Osteoblast (primary cell): Measurements from ENCODE around the gene HIRIP3. TPM values are rescaled to one million over a fixed set of nuclear protein-coding genes. Genes with fewer than 3 reads are reported as not detected.
A peak's percentile ranks its signal among the peaks of the same experiment; 100 is the strongest.

Source experiments
- DNase-seq: peaks from one replicate; pipeline ENCODE4 v3.0.0; 2011; ENCODE audit warnings: low spot score, mixed read lengths; ENCODE audit not compliant: insufficient read length; ENCODE audit errors: missing footprints
- H2AFZ ChIP-seq: 2 replicates; pipeline ENCODE4 v1.6.0; 2011; ENCODE audit warnings: mild to moderate bottlenecking, low read length
- H3K27ac ChIP-seq: 2 replicates; pipeline ENCODE4 v1.5.1; 2011; ENCODE audit warnings: mild to moderate bottlenecking, low read depth, low read length, moderate library complexity
- H3K27me3 ChIP-seq: 2 replicates; pipeline ENCODE4 v1.6.0; 2012; ENCODE audit warnings: mild to moderate bottlenecking, control low read depth, inconsistent platforms, low read length, moderate library complexity; ENCODE audit not compliant: insufficient read depth
- H3K36me3 ChIP-seq: 2 replicates; pipeline ENCODE4 v1.5.1; 2011; ENCODE audit warnings: mild to moderate bottlenecking, low read length, control low read depth, moderate library complexity; ENCODE audit not compliant: insufficient read depth
- H3K4me1 ChIP-seq: 2 replicates; pipeline ENCODE4 v1.5.1; 2011; ENCODE audit warnings: mild to moderate bottlenecking, low read length, control low read depth, moderate library complexity; ENCODE audit not compliant: insufficient read depth
- H3K4me2 ChIP-seq: 2 replicates; pipeline ENCODE4 v1.6.0; 2011; ENCODE audit warnings: mild to moderate bottlenecking, low read length; ENCODE audit not compliant: insufficient read depth
- H3K4me3 ChIP-seq: fragments of 200-600 bp; sonication (generic); 3 replicates; pipeline ENCODE4 v1.5.1; 2012; ENCODE audit warnings: mild to moderate bottlenecking, low read length, inconsistent platforms; ENCODE audit not compliant: insufficient read depth
- H3K79me2 ChIP-seq: 2 replicates; pipeline ENCODE4 v1.6.0; 2012; ENCODE audit warnings: mild to moderate bottlenecking, low read length, control low read depth, inconsistent platforms; ENCODE audit not compliant: insufficient read depth
- H3K9me3 ChIP-seq: 2 replicates; pipeline ENCODE4 v1.5.1; 2011; ENCODE audit warnings: low read depth, low read length, control low read depth
- H4K20me1 ChIP-seq: 2 replicates; pipeline ENCODE4 v1.6.0; 2012; ENCODE audit warnings: mild to moderate bottlenecking, low read length, control low read depth; ENCODE audit not compliant: insufficient read depth
- total RNA-seq: library from RNA; depleted of rRNA; stranded (reverse); fragments of >200 nt; gene quantifications from 2 replicates; pipeline ENCODE4 v1.2.3, GENCODE V29; 2012
- TF ChIP-seq, protein P1 (sequence below): IDR thresholded peaks from 2 replicates; pipeline ENCODE4 v1.5.1; 2011; ENCODE audit warnings: mild to moderate bottlenecking, low read depth, low read length, moderate library complexity; ENCODE audit errors: extremely low read depth

Gene HIRIP3
- total RNA-seq, 1 donor = 5.8 TPM

DNA sequence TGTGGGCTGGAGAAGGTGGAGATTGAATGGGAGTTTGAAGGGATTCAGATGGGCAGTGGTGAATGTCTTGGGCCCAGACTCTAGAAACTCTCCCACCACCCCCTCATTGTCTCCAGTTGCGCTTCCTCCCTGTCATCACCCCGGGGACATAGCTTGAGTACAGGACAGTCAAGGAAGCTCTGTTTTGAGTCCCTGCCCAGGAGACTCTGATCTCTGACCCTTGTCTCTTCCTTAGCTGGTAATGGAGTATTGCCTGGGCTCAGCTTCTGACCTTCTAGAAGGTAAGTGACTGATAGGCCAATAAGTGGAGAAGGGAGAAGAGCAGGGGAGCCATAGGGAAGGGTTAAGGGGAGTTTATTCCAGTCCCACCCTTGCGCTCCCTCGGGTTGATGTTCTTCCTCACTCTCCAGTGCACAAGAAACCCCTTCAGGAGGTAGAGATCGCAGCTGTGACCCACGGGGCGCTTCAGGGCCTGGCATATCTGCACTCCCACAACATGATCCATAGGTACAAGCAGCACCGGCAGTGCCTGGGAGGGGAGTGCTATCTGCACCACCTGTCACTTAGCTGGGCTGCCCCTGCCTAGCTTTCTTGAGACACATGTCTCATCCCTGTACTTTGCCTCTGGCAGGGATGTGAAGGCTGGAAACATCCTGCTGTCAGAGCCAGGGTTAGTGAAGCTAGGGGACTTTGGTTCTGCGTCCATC is 16.7 kb downstream of the HIRIP3 start:
- TF ChIP-seq, protein P1, sequence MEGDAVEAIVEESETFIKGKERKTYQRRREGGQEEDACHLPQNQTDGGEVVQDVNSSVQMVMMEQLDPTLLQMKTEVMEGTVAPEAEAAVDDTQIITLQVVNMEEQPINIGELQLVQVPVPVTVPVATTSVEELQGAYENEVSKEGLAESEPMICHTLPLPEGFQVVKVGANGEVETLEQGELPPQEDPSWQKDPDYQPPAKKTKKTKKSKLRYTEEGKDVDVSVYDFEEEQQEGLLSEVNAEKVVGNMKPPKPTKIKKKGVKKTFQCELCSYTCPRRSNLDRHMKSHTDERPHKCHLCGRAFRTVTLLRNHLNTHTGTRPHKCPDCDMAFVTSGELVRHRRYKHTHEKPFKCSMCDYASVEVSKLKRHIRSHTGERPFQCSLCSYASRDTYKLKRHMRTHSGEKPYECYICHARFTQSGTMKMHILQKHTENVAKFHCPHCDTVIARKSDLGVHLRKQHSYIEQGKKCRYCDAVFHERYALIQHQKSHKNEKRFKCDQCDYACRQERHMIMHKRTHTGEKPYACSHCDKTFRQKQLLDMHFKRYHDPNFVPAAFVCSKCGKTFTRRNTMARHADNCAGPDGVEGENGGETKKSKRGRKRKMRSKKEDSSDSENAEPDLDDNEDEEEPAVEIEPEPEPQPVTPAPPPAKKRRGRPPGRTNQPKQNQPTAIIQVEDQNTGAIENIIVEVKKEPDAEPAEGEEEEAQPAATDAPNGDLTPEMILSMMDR = no peak
- H3K36me3 ChIP-seq = peaks cover 66% of the 10 kb centered on the region
- no peak overlapping the region for H3K27ac ChIP-seq
- H3K9me3 ChIP-seq = no peaks in the 10 kb centered on the region
- H3K4me2 ChIP-seq = no peak overlapping the region
- H3K79me2 ChIP-seq = peaks cover 65% of the 10 kb centered on the region
- H3K4me1 ChIP-seq = peaks cover 26% of the 10 kb centered on the region
- no peak overlapping the region for H2AFZ ChIP-seq
- H3K27me3 ChIP-seq = no peaks in the 10 kb centered on the region
- DNase-seq = peak; percentile 42
- H4K20me1 ChIP-seq = peaks cover 64% of the 10 kb centered on the region
- no peak overlapping the region for H3K4me3 ChIP-seq

DNA sequence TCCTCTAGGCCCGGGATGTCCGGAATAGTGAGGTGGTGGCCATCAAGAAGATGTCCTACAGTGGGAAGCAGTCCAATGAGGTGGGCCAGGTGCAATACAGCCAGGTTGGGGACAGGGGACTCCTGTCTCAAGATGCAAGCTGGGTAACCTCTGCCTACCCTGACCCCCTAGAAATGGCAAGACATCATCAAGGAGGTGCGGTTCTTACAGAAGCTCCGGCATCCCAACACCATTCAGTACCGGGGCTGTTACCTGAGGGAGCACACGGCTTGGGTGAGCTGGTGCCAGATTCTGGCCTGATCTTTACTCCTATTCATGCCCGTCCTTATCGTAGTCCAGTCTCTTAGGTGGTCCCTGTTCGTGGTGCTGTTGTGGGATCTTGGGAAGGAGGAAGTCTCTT is 17.3 kb downstream of the HIRIP3 start:
- TF ChIP-seq, protein P1 = no peak
- no peaks in the 10 kb centered on the region for H3K9me3 ChIP-seq
- peak; percentile 59 for DNase-seq
- H3K4me3 ChIP-seq = no peak overlapping the region
- H2AFZ ChIP-seq = no peak overlapping the region
- peaks cover 65% of the 10 kb centered on the region for H3K79me2 ChIP-seq
- H4K20me1 ChIP-seq = peaks cover 58% of the 10 kb centered on the region
- H3K36me3 ChIP-seq = peaks cover 59% of the 10 kb centered on the region
- H3K27ac ChIP-seq = no peak overlapping the region
- H3K4me1 ChIP-seq = peaks cover 28% of the 10 kb centered on the region
- H3K4me2 ChIP-seq = no peak overlapping the region
- no peaks in the 10 kb centered on the region for H3K27me3 ChIP-seq

DNA sequence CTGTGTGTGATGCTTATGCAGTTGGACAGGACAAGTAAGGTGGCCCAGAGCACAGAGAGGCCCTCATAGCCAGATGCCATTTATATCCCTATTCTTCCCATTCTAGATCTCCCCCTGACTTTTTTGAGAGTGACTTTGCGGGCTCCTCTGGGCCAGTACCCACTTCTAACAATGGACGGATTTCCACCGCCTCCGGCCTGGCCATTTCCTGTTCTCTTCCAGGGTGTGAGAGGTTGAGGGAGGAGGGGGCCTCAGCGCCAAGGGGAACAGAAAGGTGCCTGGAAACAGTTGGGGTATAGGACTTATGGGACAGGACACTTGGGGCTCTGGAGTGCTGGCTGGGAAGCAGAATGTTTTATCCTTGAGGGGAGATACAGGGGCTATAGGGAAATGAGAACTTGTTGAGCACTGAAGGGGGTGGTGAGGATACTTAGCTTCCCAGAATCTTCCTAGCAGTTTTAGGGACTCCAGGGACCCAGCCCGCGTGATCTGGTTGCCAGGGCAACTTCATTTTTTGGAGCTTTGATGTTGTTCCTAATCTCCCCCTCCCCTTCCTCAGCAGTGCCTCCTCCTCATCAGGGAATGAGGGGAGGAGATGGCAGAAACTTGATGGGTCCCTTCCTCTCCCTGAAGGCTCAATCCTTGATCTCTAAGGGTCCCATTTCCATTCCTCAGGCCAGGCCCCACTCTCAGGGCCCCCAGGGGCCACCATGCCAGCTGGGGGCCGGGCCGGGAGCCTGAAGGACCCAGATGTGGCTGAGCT is 18.2 kb downstream of the HIRIP3 start:
- H3K4me1 ChIP-seq = peaks cover 28% of the 10 kb centered on the region
- TF ChIP-seq, protein P1 = no peak
- H3K4me3 ChIP-seq = no peak overlapping the region
- no peaks in the 10 kb centered on the region for H3K27me3 ChIP-seq
- peaks cover 55% of the 10 kb centered on the region for H4K20me1 ChIP-seq
- H3K79me2 ChIP-seq = peaks cover 65% of the 10 kb centered on the region
- peak overlapping the region; percentile 91 for H3K4me2 ChIP-seq
- DNase-seq = peak; percentile 51
- peaks cover 55% of the 10 kb centered on the region for H3K36me3 ChIP-seq
- no peak overlapping the region for H2AFZ ChIP-seq
- peak overlapping the region; percentile 15 for H3K27ac ChIP-seq
- H3K9me3 ChIP-seq = no peaks in the 10 kb centered on the region

GRCh38 chr16:29975811-29976511 is 19.5 kb downstream of the HIRIP3 start:
- Histone ChIP-seq H3K4me2 (peak overlapping the region; percentile 91), H3K27me3 (no peaks in the 10 kb centered on the region), H3K4me1 (peaks cover 28% of the 10 kb centered on the region), H3K4me3 (peak overlapping the region; percentile 93), H3K27ac (peak overlapping the region; percentile 7), H3K36me3 (peaks cover 49% of the 10 kb centered on the region), H4K20me1 (peaks cover 49% of the 10 kb centered on the region), H3K9me3 (no peaks in the 10 kb centered on the region), H2AFZ (no peak overlapping the region), H3K79me2 (peaks cover 63% of the 10 kb centered on the region)
- peak; percentile 85 for DNase-seq
- TF ChIP-seq, protein P1 = no peak
